HEK293 (cell line): Measurements from ENCODE around the gene MTCL1.

Source experiments
- CTCF ChIA-PET: fragments of 350-600 bp; formaldehyde crosslinking; extraction: SDS; loops from one replicate; lab custom pipeline; 2021; ENCODE audit warnings: antibody characterized with exemption; lab: Yijun Ruan, JAX
- POLR2A ChIA-PET: fragments of 300-600 bp; formaldehyde crosslinking; extraction: SDS; loops from one replicate; lab custom pipeline; 2020; ENCODE audit warnings: antibody characterized with exemption, inconsistent platforms; lab: Yijun Ruan, JAX
- H3K27ac ChIP-seq: fragments of 200-500 bp; sonication (Bioruptor generic); 2 replicates; pipeline ENCODE4 v1.5.1; 2014; ENCODE audit warnings: low read depth, low read length, control low read depth, inconsistent platforms; ENCODE audit errors: extremely low read depth
- H3K36me3 ChIP-seq, 2 experiments: fragments of 200-500 bp in 1 of 2; sonication (Bioruptor generic) in 1 of 2; 1 replicate in 1 of 2; 2 replicates in 1 of 2; pipeline ENCODE4 v1.5.1; 2014 to 2017; ENCODE audit warnings: inconsistent platforms in 2 of 2, low read length in 2 of 2; ENCODE audit not compliant: control insufficient read depth in 2 of 2, insufficient read depth in 1 of 2
- H3K4me1 ChIP-seq: fragments of 200-500 bp; sonication (Bioruptor generic); 2 replicates; pipeline ENCODE4 v1.5.1; 2014; ENCODE audit warnings: mild to moderate bottlenecking, low read length, inconsistent platforms; ENCODE audit not compliant: control insufficient read depth, insufficient read depth
- H3K4me3 ChIP-seq: 2 replicates; pipeline ENCODE4 v1.5.1; 2011; ENCODE audit warnings: low read depth, mild to moderate bottlenecking, control low read depth, low read length, moderate library complexity
- H3K9me3 ChIP-seq: fragments of 200-500 bp; sonication (Bioruptor generic); 2 replicates; pipeline ENCODE4 v1.5.1; 2014; ENCODE audit warnings: low read depth, low read length, inconsistent platforms; ENCODE audit not compliant: control insufficient read depth, insufficient read depth
- KLF7 ChIP-seq: fragments of 450-650 bp; formaldehyde crosslinking; IDR thresholded peaks from 2 replicates; pipeline ENCODE4 v1.5.1; 2016; ENCODE audit warnings: missing biosample characterization, missing genetic modification characterization, borderline replicate concordance
- MEIS1 ChIP-seq: sonication (generic); formaldehyde crosslinking; IDR thresholded peaks from 2 replicates; pipeline ENCODE4 v1.8.1; 2022; ENCODE audit warnings: missing genetic modification reagents, mild to moderate bottlenecking, borderline replicate concordance
- SCRT1 ChIP-seq: fragments of 450-650 bp; formaldehyde crosslinking; IDR thresholded peaks from 2 replicates; pipeline ENCODE4 v1.5.1; 2016; ENCODE audit warnings: missing biosample characterization, missing genetic modification characterization, borderline replicate concordance
- TRIM28 ChIP-seq: IDR thresholded peaks from 2 replicates; pipeline ENCODE4 v1.6.1; 2011; ENCODE audit warnings: low read length, control low read depth, borderline replicate concordance
- YY1 ChIP-seq: fragments of 450-650 bp; formaldehyde crosslinking; IDR thresholded peaks from 2 replicates; pipeline ENCODE4 v1.5.1; 2018; ENCODE audit warnings: missing biosample characterization, missing genetic modification characterization
- ZBTB1 ChIP-seq: fragments of 450-650 bp; formaldehyde crosslinking; IDR thresholded peaks from 2 replicates; pipeline ENCODE4 v1.5.1; 2016; ENCODE audit warnings: missing biosample characterization, missing genetic modification characterization
- ZBTB20 ChIP-seq: fragments of 450-650 bp; formaldehyde crosslinking; IDR thresholded peaks from 2 replicates; pipeline ENCODE4 v1.5.1; 2016; ENCODE audit warnings: missing biosample characterization, missing genetic modification characterization
- ZNF132 ChIP-seq: fragments of 450-650 bp; formaldehyde crosslinking; IDR thresholded peaks from 2 replicates; pipeline ENCODE4 v1.5.1; 2017; ENCODE audit warnings: missing biosample characterization, missing genetic modification characterization, borderline replicate concordance
- ZNF211 ChIP-seq: fragments of 450-650 bp; formaldehyde crosslinking; IDR thresholded peaks from 2 replicates; pipeline ENCODE4 v1.5.1; 2016; ENCODE audit warnings: low read depth, missing biosample characterization, missing genetic modification characterization
- ZNF239 ChIP-seq: fragments of 450-650 bp; formaldehyde crosslinking; IDR thresholded peaks from 2 replicates; pipeline ENCODE4 v1.5.1; 2016; ENCODE audit warnings: missing biosample characterization, missing genetic modification characterization
- ZNF341 ChIP-seq: fragments of 450-650 bp; formaldehyde crosslinking; IDR thresholded peaks from 2 replicates; pipeline ENCODE4; 2016; ENCODE audit warnings: low read depth, missing biosample characterization, missing genetic modification characterization
- ZNF350 ChIP-seq: fragments of 450-650 bp; formaldehyde crosslinking; IDR thresholded peaks from 2 replicates; pipeline ENCODE4 v1.5.0; 2017; ENCODE audit warnings: missing biosample characterization, mild to moderate bottlenecking, missing genetic modification characterization
- ZNF354C ChIP-seq: fragments of 450-650 bp; formaldehyde crosslinking; IDR thresholded peaks from 2 replicates; pipeline ENCODE4 v1.5.1; 2016; ENCODE audit warnings: missing biosample characterization, missing genetic modification characterization, low read depth, borderline replicate concordance
- ZNF37A ChIP-seq: fragments of 450-650 bp; IDR thresholded peaks from 2 replicates; pipeline ENCODE4 v1.5.1; 2018; ENCODE audit warnings: missing biosample characterization, missing genetic modification characterization
- ZNF48 ChIP-seq: fragments of 450-650 bp; formaldehyde crosslinking; IDR thresholded peaks from 2 replicates; pipeline ENCODE4 v1.5.1; 2016; ENCODE audit warnings: missing biosample characterization, missing genetic modification characterization
- ZNF561 ChIP-seq: fragments of 450-650 bp; IDR thresholded peaks from 2 replicates; pipeline ENCODE4 v1.5.1; 2018; ENCODE audit warnings: missing biosample characterization, missing genetic modification characterization, borderline replicate concordance
- ZNF623 ChIP-seq: fragments of 450-650 bp; formaldehyde crosslinking; IDR thresholded peaks from 2 replicates; pipeline ENCODE4 v1.5.1; 2016; ENCODE audit warnings: missing biosample characterization, missing genetic modification characterization
- ZNF707 ChIP-seq: fragments of 450-650 bp; formaldehyde crosslinking; IDR thresholded peaks from 2 replicates; pipeline ENCODE4 v1.5.1; 2016; ENCODE audit warnings: missing biosample characterization, missing genetic modification characterization
- ZNF837 ChIP-seq: fragments of 450-650 bp; formaldehyde crosslinking; IDR thresholded peaks from 2 replicates; pipeline ENCODE4 v1.5.1; 2016; ENCODE audit warnings: missing biosample characterization, missing genetic modification characterization
- ZXDB ChIP-seq: fragments of 450-650 bp; formaldehyde crosslinking; IDR thresholded peaks from 2 replicates; pipeline ENCODE4 v1.5.1; 2016; ENCODE audit warnings: missing biosample characterization, missing genetic modification characterization
- TF ChIP-seq, protein P1 (sequence below): fragments of 450-650 bp; formaldehyde crosslinking; IDR thresholded peaks from 2 replicates; pipeline ENCODE4 v1.5.1; 2016; ENCODE audit warnings: missing biosample characterization, missing genetic modification characterization

The MTCL1 gene

DNA sequence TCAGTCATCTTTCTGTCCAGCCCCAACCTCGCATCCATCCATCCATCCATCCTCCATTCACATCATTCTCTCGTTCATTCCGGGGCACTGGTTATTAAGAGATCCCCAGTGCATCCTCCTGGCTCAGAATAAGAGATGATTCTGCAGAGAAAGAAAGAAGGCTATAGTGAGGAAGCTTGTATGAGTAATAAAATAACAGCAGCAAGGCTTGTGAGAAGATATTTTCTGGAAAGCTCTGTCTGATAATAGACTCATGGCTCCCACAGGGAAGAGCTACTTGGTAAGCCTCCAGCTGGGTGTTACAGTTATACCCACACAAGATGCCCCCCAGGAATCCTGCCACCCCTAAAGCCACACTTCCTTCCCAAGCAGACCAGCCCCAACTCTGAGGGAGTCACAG, 143.2 kb downstream of the MTCL1 start:
- no peaks in the 10 kb centered on the region for H3K4me1 ChIP-seq
- no peak overlapping the region for H3K27ac ChIP-seq
- no peaks in the 10 kb centered on the region for H3K9me3 ChIP-seq
- CTCF ChIA-PET, result no interaction called here
- POLR2A ChIA-PET, result no interaction called here
- H3K36me3 ChIP-seq, result no peaks in the 10 kb centered on the region
- TF ChIP-seq ZNF707 (tag by site-specific recombination), result no peak
- H3K4me3 ChIP-seq, result no peak overlapping the region

DNA sequence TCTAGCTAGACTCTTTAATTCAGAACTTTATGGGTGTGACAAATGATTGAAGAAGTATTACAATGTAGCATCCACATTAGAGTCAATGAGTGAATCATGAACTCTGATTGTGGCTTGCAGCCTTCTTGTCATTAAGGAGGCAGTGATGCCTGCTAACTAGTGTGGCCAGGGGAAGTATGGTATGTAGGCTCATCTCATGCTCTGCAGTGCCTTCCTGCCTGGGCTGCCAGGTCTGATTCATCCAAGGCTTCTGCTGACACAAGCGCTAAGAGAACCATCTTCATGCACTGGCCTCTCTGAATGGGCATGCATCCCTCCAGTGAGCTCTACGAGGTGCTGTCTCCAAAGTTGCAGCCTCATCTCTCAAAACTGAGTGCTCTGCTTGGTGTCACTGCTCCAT, 144.3 kb downstream of the MTCL1 start:
- H3K9me3 ChIP-seq, result no peaks in the 10 kb centered on the region
- no peak overlapping the region for H3K27ac ChIP-seq
- no peaks in the 10 kb centered on the region for H3K4me1 ChIP-seq
- ChIA-PET CTCF (no interaction called here), POLR2A (no interaction called here)
- no peaks in the 10 kb centered on the region for H3K36me3 ChIP-seq
- no peak for TF ChIP-seq ZNF561 (tag by site-specific recombination)
- no peak overlapping the region for H3K4me3 ChIP-seq

DNA sequence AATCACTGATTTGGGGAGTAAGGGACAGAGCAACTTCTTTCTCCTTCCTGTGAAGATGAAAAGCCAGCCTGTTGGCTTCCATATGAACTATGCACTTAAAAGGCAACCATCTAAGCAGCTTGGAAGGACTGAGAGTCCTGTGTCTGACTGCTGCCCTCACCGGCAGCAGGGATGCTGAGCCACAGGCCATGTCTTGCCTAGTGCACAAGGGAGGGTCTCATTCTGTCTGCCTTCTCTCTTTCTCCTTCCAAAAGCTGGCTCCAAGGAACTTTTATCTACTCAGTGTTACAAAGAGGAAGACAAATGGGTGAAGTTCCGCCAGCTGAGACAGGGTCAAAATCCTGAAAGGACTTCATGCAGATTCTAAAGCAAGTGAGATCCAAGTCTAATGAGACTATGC, 146.3 kb downstream of the MTCL1 start:
- ChIA-PET CTCF (interaction anchor here (0.5 to 0.9 kb wide), 3 partner anchors 10 to 88 kb away, joined by 3 to 4 read pairs (median 3); no protein-coding TSS in a partner anchor), POLR2A (no interaction called here)
- Histone ChIP-seq H3K4me3 (no peak overlapping the region), H3K27ac (no peak overlapping the region), H3K36me3 (no peaks in the 10 kb centered on the region), H3K9me3 (no peaks in the 10 kb centered on the region), H3K4me1 (no peaks in the 10 kb centered on the region)
- no peak for TF ChIP-seq ZNF354C (tag by site-specific recombination)
- no peak for TF ChIP-seq ZNF350
- no peak for TF ChIP-seq ZNF837 (tag by site-specific recombination)
- TF ChIP-seq ZBTB20 (tag by site-specific recombination), result no peak
- no peak for TF ChIP-seq SCRT1 (tag by site-specific recombination)
- TF ChIP-seq ZBTB1 (tag by site-specific recombination), result no peak

DNA sequence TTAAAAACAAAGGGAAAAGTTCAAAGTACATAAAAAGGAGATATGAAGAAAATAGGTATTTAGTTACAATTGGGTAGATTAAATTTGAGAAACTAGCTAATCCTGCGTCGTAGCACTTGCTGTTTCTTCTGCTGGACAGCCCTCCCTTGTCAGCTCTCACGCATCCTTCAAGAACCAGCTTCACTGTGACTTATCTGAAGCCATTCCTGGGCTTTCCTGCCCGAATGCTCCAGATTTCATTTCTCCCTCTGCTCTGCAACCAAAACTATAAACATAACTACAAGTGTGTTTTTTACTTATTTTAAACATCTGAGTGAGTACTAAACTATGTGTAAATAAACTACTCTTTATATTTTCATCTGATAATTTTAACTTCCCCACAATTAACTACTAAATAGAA, 149.2 kb downstream of the MTCL1 start:
- H3K4me3 ChIP-seq, result no peak overlapping the region
- TF ChIP-seq ZNF211 (tag by site-specific recombination), result no peak
- no peak for TF ChIP-seq TRIM28
- no peak for TF ChIP-seq MEIS1
- TF ChIP-seq ZNF37A (tag by site-specific recombination), result no peak
- no peak for TF ChIP-seq ZXDB (tag by site-specific recombination)
- TF ChIP-seq ZNF48 (tag by site-specific recombination), result no peak
- no peak for TF ChIP-seq ZNF239 (tag by site-specific recombination)
- no peak for TF ChIP-seq KLF7 (tag by site-specific recombination)
- TF ChIP-seq, protein P1, sequence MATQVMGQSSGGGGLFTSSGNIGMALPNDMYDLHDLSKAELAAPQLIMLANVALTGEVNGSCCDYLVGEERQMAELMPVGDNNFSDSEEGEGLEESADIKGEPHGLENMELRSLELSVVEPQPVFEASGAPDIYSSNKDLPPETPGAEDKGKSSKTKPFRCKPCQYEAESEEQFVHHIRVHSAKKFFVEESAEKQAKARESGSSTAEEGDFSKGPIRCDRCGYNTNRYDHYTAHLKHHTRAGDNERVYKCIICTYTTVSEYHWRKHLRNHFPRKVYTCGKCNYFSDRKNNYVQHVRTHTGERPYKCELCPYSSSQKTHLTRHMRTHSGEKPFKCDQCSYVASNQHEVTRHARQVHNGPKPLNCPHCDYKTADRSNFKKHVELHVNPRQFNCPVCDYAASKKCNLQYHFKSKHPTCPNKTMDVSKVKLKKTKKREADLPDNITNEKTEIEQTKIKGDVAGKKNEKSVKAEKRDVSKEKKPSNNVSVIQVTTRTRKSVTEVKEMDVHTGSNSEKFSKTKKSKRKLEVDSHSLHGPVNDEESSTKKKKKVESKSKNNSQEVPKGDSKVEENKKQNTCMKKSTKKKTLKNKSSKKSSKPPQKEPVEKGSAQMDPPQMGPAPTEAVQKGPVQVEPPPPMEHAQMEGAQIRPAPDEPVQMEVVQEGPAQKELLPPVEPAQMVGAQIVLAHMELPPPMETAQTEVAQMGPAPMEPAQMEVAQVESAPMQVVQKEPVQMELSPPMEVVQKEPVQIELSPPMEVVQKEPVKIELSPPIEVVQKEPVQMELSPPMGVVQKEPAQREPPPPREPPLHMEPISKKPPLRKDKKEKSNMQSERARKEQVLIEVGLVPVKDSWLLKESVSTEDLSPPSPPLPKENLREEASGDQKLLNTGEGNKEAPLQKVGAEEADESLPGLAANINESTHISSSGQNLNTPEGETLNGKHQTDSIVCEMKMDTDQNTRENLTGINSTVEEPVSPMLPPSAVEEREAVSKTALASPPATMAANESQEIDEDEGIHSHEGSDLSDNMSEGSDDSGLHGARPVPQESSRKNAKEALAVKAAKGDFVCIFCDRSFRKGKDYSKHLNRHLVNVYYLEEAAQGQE (tag by site-specific recombination), result no peak
- no peak for TF ChIP-seq ZNF132 (tag by site-specific recombination)
- TF ChIP-seq YY1, result no peak
- TF ChIP-seq ZNF341 (tag by site-specific recombination), result no peak
- no peak for TF ChIP-seq ZNF623 (tag by site-specific recombination)
- TF ChIP-seq, all 188 proteins: peak for 0
- ChIA-PET CTCF (no interaction called here), POLR2A (no interaction called here)
- no peaks in the 10 kb centered on the region for H3K9me3 ChIP-seq
- no peaks in the 10 kb centered on the region for H3K4me1 ChIP-seq
- no peak overlapping the region for H3K27ac ChIP-seq
- no peaks in the 10 kb centered on the region for H3K36me3 ChIP-seq
